HG03196 (cell line): ENCODE results near the gene MYH7.
"Not testable (repeated sequence)": the region's sequence is repeated elsewhere in the genome, so short reads cannot be mapped to it uniquely, and the experiment has no call there.

ENCODE experiments used
- ATAC-seq: cut with Tn5 transposase; IDR thresholded peaks from one replicate; pipeline ENCODE4 v1.9.1; 2021; ENCODE audit not compliant: unreplicated experiment

The MYH7 gene

DNA sequence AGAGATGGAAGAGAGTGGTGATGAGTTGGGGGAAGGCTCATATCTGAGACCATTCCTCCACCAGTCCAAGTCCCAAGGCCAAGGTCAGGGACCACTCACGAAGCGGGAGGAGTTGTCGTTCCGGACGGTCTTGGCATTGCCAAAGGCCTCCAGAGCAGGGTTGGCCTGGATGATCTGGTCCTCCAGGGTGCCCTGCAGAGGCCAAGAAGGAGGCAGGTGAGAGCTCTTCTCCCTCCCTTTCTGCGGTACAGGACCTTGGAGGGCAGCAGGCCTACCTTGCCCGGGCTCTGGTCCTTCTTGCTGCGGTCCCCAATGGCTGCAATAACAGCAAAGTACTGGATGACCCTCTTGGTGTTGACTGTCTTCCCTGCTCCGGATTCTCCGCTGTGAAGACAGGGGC lies 4.0 kb downstream of the MYH7 start:
- no peak for ATAC-seq

DNA sequence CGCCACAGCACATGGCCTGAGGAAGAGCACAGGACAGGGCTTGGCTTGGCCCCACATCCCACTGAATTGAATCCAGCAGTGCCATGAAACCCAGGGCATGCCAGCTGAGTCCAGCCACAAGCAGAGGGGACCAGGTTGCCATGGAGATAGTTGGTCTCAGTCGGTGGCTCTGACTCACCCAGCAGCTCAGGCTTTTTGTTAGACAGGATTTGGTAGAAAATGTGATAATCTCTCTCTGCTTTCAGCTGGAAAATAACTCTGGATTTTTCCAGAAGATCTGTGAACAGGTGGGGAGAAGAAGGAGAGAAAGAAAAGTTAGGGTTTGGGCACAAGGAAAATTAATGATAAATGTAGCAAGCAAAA lies 4.8 kb downstream of the MYH7 start:
- no peak for ATAC-seq

- no peak for ATAC-seq
Measured at GRCh38 chr14:23430016-23430722, 5.3 kb downstream of the MYH7 start.

DNA sequence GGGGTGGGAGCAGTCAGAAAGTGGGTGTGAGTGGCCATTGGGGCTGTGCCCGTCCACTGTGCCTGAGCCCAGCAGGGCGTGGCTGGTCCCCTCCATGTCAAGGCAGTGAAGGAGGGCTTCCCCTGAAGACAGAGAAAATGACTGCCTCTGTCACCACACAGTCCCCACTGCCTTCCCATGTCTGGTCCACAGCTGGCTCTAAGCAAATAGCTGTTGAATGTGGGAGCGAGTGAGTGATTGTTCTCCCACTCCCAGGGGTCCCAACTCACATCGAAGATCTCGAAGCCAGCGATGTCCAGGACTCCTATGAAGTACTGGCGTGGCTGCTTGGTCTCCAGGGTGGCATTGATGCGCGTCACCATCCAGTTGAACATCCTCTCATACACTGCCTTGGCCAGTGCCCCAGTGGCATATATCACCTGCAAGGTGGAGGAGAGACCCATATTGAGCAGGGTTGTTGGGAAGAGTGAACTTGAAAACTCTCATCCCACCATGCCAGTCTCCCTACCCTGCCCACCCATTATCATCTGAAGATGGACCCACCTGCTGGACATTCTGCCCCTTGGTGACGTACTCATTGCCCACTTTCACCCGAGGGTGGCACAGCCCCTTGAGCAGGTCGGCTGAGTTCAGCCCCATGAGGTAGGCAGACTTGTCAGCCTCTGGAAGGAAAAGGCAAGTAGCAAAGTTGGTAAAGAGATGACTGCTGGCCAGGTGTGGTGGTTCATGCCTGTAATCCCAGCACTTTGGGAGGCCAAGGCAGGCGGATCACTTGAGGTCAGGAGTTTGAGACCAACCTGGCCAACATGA lies 6.6 kb downstream of the MYH7 start:
- no peak for ATAC-seq

DNA sequence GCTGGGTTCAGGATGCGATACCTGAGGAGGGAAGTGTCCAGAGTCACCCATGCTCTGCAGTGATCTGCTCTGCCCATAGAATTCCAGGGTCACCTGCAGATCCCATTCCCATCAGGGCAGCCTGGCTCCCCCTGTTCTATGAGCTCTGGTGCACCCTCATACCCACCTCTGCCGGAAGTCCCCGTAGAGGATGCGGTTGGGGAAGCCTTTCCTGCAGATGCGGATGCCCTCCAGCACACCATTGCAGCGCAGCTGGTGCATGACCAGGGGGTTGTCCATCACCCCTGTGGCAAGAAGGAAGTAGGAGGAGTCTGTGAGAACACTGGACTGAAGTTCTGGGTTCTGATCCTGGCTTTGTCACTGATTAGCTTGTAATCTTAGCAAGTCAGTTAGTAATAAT lies 9.7 kb downstream of the MYH7 start:
- not testable (repeated sequence) for ATAC-seq

GRCh38 chr14:23425169-23425568 lies 10.3 kb downstream of the MYH7 start:
- ATAC-seq = no peak

DNA sequence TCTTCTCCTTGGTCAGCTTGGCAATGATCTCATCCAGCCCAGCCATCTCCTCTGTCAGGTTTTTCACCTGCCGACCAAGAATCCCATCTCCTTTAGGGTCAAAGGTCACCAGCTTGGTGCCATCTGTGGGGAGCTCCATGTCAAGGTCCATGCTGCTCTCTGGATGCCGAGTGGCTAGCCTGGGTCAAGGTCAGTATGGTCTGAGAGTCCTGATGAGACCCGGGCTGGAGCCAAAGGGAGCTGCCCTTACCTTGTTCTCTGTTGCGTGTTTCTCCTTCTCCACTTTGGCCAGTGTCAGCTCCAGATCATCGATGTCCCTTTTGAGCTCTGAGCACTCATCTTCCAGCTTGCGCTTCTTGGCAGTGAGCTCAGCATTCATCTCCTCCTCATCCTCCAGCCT lies 11.8 kb downstream of the MYH7 start:
- no peak for ATAC-seq

GRCh38 chr14:23421594-23421993 lies 13.9 kb downstream of the MYH7 start:
- ATAC-seq = no peak

DNA sequence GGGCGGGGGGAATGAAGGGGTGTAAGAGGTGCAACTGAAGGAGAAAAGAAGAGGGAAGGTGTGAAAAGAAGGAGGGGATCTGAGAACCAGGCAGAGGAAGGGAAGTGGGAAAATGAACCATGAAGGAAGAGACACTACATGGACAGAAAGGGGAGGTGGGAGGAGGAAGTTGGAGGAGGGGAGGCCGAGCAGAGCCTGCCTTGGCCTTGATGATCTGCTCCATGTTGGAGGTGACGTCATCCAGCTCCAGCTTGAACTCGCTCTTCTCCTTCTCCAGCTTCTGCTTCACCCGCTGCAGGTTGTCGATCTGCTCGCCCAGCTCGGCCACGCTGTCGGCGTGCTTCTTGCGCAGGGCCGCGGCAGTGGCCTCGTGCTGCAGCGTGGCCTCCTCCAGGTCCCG lies 15.8 kb downstream of the MYH7 start:
- not testable (repeated sequence) for ATAC-seq

- no peak for ATAC-seq
Measured at GRCh38 chr14:23418021-23418420, 17.4 kb downstream of the MYH7 start.

GRCh38 chr14:23417269-23417668 lies 18.2 kb downstream of the MYH7 start:
- ATAC-seq = not testable (repeated sequence)

DNA sequence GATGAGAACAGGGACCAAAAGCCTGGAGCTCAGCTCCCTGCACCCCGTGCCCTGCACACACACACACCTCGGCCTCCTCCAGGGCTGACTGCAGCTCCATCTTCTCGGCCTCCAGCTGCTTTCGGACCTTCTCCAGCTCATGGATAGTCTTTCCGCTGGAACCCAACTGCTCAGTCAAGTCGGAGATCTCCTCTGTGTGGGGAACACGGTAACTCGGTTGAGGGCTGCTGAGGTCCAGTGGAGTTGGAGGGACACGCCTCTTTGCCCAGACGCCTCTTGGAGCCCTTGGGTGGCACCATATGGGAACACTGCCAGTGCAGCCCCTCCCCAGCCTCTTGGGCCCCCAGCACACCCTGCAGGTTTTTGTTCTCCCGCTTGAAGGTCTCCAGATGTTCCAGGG lies 18.7 kb downstream of the MYH7 start:
- ATAC-seq = no peak

DNA sequence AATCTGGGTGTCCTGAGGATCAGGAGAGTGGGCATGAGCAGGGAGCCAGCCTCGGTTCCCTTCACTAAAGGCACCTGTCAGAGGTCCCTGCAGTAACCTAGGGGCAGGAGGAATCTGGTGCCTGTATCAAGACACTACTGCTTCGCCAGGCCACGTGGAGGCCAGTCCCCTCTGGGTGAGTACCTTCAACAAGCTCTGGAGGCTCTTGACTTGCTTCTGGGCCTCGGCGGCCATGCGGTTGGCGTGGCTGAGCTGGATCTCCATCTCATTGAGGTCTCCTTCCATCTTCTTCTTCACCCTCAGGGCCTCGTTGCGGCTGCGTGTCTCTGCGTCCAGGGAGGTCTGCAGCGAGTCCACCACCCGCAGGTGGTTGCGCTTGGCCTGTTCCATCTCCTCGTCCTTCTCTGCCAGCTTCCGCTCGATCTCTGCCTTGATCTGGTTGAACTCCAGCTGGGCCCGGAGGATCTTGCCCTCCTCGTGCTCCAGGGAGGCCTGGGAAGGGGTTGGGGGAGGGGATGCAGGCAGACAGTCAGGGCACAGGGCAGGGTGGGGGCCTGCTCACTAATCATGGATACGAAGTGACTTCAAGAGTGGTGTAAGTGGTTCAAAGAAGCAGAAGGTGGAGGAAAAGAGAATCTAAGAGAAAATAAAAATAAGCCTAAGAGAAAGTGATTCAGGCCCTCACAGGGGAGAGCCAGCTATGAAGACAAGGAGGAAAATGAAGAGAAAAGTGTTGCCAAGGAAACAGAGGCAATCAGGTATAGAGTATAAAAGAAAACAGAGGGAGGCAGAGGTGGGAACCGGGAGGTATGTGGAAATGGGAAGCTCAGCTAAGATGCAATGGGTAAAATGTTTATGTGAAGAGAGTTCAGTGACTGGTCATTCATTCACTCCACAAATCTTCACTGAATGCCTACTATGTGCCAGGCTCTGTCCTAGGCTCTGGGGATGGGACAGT lies 19.4 kb downstream of the MYH7 start:
- no peak for ATAC-seq

DNA sequence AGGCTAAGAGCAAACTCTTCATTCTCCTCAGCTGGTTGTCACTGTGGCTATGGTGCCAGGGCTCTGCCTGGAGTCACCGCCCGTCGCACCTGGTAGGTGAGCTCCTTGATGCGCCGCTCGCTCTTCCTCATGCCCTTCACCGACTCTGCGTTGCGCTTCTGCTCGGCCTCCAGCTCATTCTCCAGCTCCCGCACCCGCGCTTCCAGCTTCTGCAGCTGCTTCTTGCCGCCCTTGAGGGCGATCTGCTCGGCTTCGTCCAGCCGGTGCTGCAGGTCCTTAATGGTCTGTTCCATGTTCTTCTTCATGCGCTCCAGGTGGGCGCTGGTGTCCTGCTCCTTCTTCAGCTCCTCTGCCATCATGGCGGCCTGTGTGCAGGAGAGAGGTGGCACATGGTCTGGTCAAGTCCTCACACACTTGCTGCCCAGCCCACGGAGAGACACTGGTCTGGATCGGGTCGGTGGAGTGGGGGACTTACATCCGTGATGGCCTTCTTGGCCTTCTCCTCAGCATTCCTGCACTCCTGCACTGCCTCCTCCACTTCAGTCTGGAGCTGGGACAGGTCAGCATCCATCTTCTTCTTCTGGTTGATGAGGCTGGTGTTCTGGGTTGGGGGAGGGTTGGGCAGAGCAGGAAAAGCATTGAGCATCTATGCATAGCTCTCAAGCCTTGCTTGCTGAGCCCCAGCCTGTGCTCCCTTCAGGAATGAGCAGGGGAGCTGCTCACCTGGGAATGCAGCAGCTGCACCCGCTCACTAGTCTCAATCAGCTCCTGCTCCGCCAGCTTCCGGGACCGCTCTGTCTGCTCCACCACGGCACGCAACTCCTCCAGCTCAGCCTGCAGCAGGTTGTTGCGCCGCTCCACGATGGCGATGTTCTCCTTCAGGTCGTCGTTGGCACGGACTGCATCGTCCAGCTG lies 20.3 kb downstream of the MYH7 start:
- no peak for ATAC-seq

DNA sequence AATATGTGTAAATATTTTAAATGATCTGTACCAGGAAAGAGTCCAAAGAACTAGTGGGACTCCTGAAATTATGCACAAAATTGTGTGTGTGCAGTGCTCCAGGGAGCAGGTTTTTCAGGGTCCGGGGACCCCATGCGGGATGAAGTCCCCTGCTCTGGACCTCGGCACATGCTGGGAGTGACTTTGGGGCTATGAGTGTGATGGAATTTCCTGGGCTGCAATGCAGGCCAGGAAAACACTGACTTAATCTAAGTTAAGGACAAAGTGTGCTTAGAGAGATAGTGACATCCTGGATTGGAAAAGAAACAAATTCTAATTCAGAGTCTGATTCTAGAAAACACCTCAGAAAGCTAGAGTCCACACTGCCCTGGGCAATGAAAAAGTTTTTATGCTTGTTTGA lies 21.2 kb downstream of the MYH7 start:
- ATAC-seq = no peak

DNA sequence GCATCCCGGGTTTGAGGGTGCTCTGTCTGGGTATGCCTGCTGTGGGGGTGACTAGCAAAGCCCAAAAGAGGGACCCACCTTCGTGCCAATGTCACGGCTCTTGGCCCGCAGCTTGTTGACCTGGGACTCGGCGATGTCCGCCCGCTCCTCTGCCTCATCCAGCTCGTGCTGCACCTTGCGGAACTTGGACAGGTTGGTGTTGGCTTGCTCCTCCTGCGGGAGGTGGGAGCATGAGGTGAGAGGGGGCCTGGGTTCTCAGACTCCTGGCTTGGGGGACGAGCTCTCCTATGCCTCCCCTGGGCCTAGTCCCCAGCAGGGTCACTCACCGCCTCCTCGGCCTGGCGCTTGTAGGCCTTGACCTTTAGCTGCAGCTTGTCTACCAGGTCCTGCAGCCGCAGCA lies 21.8 kb downstream of the MYH7 start:
- no peak for ATAC-seq

- ATAC-seq = no peak
Measured at GRCh38 chr14:23411563-23412525, 23.6 kb downstream of the MYH7 start.

DNA sequence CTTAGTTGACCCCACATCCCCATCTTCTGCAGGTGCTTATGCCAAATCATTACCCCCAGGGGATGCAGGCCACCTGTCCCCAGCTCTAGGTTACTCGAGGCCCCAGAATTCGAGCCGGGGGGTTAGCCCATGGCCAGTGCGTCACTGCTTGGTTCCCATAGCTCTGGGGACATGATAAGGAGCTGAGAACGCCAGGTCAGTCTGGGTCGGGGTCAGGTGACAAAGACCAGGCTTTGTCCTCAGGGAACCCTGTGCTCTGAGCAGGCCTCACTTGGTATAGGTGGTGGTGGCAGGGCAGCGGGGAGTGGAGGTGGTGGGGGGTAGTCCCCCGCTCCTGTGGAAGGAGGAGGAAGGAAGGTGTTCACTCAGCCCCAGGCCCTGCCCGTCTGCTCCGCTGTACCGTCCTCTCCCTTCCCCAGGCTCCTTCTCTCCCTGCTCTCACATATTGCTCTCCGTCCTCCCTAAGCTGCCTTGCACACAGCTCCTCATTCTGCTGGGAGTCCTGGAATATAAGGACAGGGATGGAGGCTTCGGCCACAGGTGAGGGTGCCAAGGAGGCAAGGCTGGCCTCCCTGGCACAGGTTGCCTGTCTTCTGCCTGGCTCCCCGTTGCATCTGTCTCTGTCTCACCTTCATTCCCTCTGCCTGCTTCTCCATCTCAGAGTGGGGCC lies 25.4 kb downstream of the MYH7 start:
- ATAC-seq = no peak

GRCh38 chr14:23409475-23409874 lies 26.0 kb downstream of the MYH7 start:
- no peak for ATAC-seq
